IPS-18c (cell line): ENCODE results near the gene ARID1B.

ENCODE experiments used
- H3K4me3 ChIP-seq: 2 replicates; pipeline ENCODE4 v1.7.0; 2013; ENCODE audit warnings: low read depth, mild to moderate bottlenecking, low read length, moderate library complexity; ENCODE audit not compliant: insufficient read depth
- H3K9me3 ChIP-seq: one replicate; pipeline ENCODE4 v1.6.1; 2013; ENCODE audit warnings: mild to moderate bottlenecking, low read length, moderate library complexity; ENCODE audit not compliant: control insufficient read depth, insufficient read depth

Gene ARID1B

GRCh38 chr6:156854466-156855161 lies 77.4 kb downstream of the ARID1B start:
- H3K4me3 ChIP-seq = no peak overlapping the region

GRCh38 chr6:156857573-156857972 lies 80.4 kb downstream of the ARID1B start:
- Histone ChIP-seq H3K9me3 (no peaks in the 10 kb centered on the region), H3K4me3 (no peak overlapping the region)

More at GRCh38 chr6:156854466-156855161, 77.4 kb downstream of the ARID1B start:
- H3K9me3 ChIP-seq = no peaks in the 10 kb centered on the region

GRCh38 chr6:156859686-156860085 lies 82.5 kb downstream of the ARID1B start:
- H3K9me3 ChIP-seq = no peaks in the 10 kb centered on the region
- no peak overlapping the region for H3K4me3 ChIP-seq

- Histone ChIP-seq H3K9me3 (no peaks in the 10 kb centered on the region), H3K4me3 (no peak overlapping the region)
Measured at GRCh38 chr6:156862711-156863110, 85.5 kb downstream of the ARID1B start.

GRCh38 chr6:156863504-156863903 lies 86.3 kb downstream of the ARID1B start:
- Histone ChIP-seq H3K9me3 (no peaks in the 10 kb centered on the region), H3K4me3 (no peak overlapping the region)

GRCh38 chr6:156864557-156864956 lies 87.4 kb downstream of the ARID1B start:
- H3K4me3 ChIP-seq = no peak overlapping the region
- no peaks in the 10 kb centered on the region for H3K9me3 ChIP-seq

- Histone ChIP-seq H3K4me3 (no peak overlapping the region), H3K9me3 (no peaks in the 10 kb centered on the region)
Measured at GRCh38 chr6:156865019-156865629, 87.9 kb downstream of the ARID1B start.

- Histone ChIP-seq H3K4me3 (no peak overlapping the region), H3K9me3 (no peaks in the 10 kb centered on the region)
Measured at GRCh38 chr6:156866220-156867015, 89.2 kb downstream of the ARID1B start.

- Histone ChIP-seq H3K4me3 (no peak overlapping the region), H3K9me3 (no peaks in the 10 kb centered on the region)
Measured at GRCh38 chr6:156867121-156867520, 89.9 kb downstream of the ARID1B start.

GRCh38 chr6:156868385-156868784 lies 91.2 kb downstream of the ARID1B start:
- H3K4me3 ChIP-seq = no peak overlapping the region
- H3K9me3 ChIP-seq = no peaks in the 10 kb centered on the region

- Histone ChIP-seq H3K4me3 (no peak overlapping the region; the same call in 1 of the 2 replicates), H3K9me3 (no peaks in the 10 kb centered on the region)
Measured at GRCh38 chr6:156869980-156870398, 92.8 kb downstream of the ARID1B start.

- Histone ChIP-seq H3K9me3 (no peaks in the 10 kb centered on the region), H3K4me3 (no peak overlapping the region)
Measured at GRCh38 chr6:156870924-156871539, 93.9 kb downstream of the ARID1B start.

GRCh38 chr6:156872903-156873302 lies 95.7 kb downstream of the ARID1B start:
- no peaks in the 10 kb centered on the region for H3K9me3 ChIP-seq
- no peak overlapping the region for H3K4me3 ChIP-seq

GRCh38 chr6:156873654-156874380 lies 96.6 kb downstream of the ARID1B start:
- no peaks in the 10 kb centered on the region for H3K9me3 ChIP-seq
- no peak overlapping the region for H3K4me3 ChIP-seq

GRCh38 chr6:156875062-156875461 lies 97.9 kb downstream of the ARID1B start:
- no peak overlapping the region for H3K4me3 ChIP-seq
- no peaks in the 10 kb centered on the region for H3K9me3 ChIP-seq

GRCh38 chr6:156876302-156876701 lies 99.1 kb downstream of the ARID1B start:
- H3K9me3 ChIP-seq = no peaks in the 10 kb centered on the region
- no peak overlapping the region for H3K4me3 ChIP-seq
